Panc1 (cell line): ENCODE data around the gene MAP3K20. TPM values are rescaled to one million over a fixed set of nuclear protein-coding genes. Genes with fewer than 3 reads are reported as not detected.
"Not testable (repeated sequence)": the region's sequence is repeated elsewhere in the genome, so short reads cannot be mapped to it uniquely, and the experiment has no call there.

Experiments used
- ATAC-seq: fragments of 200-7000 bp; cut with Tn5 transposase; 2 replicates; pipeline ENCODE4 v1.9.1; 2020; ENCODE audit warnings: mild to moderate bottlenecking, moderate library complexity
- BruUV-seq: library from RNA; stranded (reverse); fragments of 400-500 nt; replicated peaks from 2 replicates; lab custom pipeline; 2021; lab: Mats Ljungman, UMichigan
- CTCF ChIA-PET: fragments of 300-600 bp; sonication (Branson Sonifier 250); formaldehyde crosslinking; loops from one replicate; lab custom pipeline; 2022; ENCODE audit warnings: antibody characterized with exemption; lab: Charles Lee
- POLR2A ChIA-PET: fragments of 300-600 bp; sonication (Branson Sonifier 250); formaldehyde crosslinking; loops from one replicate; lab custom pipeline; 2022; ENCODE audit warnings: antibody characterized with exemption; lab: Charles Lee
- DNase-seq: peaks from one replicate; pipeline ENCODE4 v3.0.0-alpha.2; 2010; ENCODE audit warnings: low read depth, low spot score
- H3K27ac ChIP-seq: 2 replicates; pipeline ENCODE4 v1.5.1; 2011; ENCODE audit warnings: mild to moderate bottlenecking, low read length, inconsistent platforms
- H3K27me3 ChIP-seq: fragments of 200-500 bp; sonication (Bioruptor generic); 2 replicates; pipeline ENCODE4 v1.6.0; 2014; ENCODE audit warnings: low read length, inconsistent platforms; ENCODE audit not compliant: control insufficient read depth, insufficient read depth
- H3K36me3 ChIP-seq: fragments of 200-500 bp; sonication (Bioruptor generic); 2 replicates; pipeline ENCODE4 v1.5.1; 2014; ENCODE audit warnings: inconsistent platforms, mild to moderate bottlenecking, low read length, moderate library complexity; ENCODE audit not compliant: control insufficient read depth, insufficient read depth
- H3K4me1 ChIP-seq: 2 replicates; pipeline ENCODE4 v1.5.1; 2011; ENCODE audit warnings: inconsistent platforms, mild to moderate bottlenecking, low read length, moderate library complexity; ENCODE audit not compliant: control insufficient read depth, insufficient read depth
- H3K4me3 ChIP-seq, 2 experiments: 2 replicates each; pipeline ENCODE4 v1.5.1; 2011 to 2012; ENCODE audit warnings: low read depth in 2 of 2, low read length in 2 of 2, mild to moderate bottlenecking in 2 of 2, inconsistent platforms in 1 of 2, moderate library complexity in 1 of 2
- H3K9me3 ChIP-seq: fragments of 200-500 bp; sonication (Bioruptor generic); 2 replicates; pipeline ENCODE4 v1.5.1; 2014; ENCODE audit warnings: low read depth, mild to moderate bottlenecking, inconsistent platforms, low read length, moderate library complexity; ENCODE audit not compliant: control insufficient read depth, insufficient read depth
- POLR2AphosphoS5 ChIP-seq: IDR thresholded peaks from 2 replicates; pipeline ENCODE4 v1.6.1; 2012; ENCODE audit warnings: mild to moderate bottlenecking, low read depth, low read length, moderate library complexity
- SIN3A ChIP-seq: IDR thresholded peaks from 2 replicates; pipeline ENCODE4 v1.6.1; 2012; ENCODE audit warnings: low read depth, mild to moderate bottlenecking, low read length, moderate library complexity, borderline replicate concordance; ENCODE audit not compliant: insufficient read depth
- TCF7L2 ChIP-seq: IDR thresholded peaks from 2 replicates; pipeline ENCODE4 v1.6.1; 2011; ENCODE audit warnings: mild to moderate bottlenecking, low read depth, low read length, inconsistent platforms
- in situ Hi-C: cut with HindIII; loops from 2 replicates; pipeline ENCODE4 v1.10.0; 2016; ENCODE audit warnings: low sequenced_read_pairs, low pct_unique_long_range_greater_than_20kb
- intact Hi-C: fragments of 100-400 bp; cut with micrococcal nuclease; formaldehyde crosslinking; loops from one replicate; pipeline ENCODE4 v1.10.0; 2022; ENCODE audit not compliant: unreplicated experiment
- total RNA-seq: library from RNA; stranded (reverse); gene quantifications from one replicate; pipeline ENCODE4 v1.2.1, GENCODE V29; 2021; ENCODE audit not compliant: unreplicated experiment
- TF ChIP-seq, protein P1 (sequence below): fragments of 450-650 bp; IDR thresholded peaks from 2 replicates; pipeline ENCODE4 v1.5.1; 2017; ENCODE audit warnings: mild to moderate bottlenecking
- TF ChIP-seq, protein P2 (sequence below), 2 experiments: IDR thresholded peaks; 2 replicates each; pipeline ENCODE4 v1.6.1; 2011 to 2012; ENCODE audit warnings: low read depth in 2 of 2, control low read depth in 1 of 2, low read length in 1 of 2, mild to moderate bottlenecking in 1 of 2, moderate library complexity in 1 of 2; ENCODE audit not compliant: insufficient read depth in 1 of 2

Gene MAP3K20
- total RNA-seq, 1 experiment from 2014 or later = 121 TPM

DNA sequence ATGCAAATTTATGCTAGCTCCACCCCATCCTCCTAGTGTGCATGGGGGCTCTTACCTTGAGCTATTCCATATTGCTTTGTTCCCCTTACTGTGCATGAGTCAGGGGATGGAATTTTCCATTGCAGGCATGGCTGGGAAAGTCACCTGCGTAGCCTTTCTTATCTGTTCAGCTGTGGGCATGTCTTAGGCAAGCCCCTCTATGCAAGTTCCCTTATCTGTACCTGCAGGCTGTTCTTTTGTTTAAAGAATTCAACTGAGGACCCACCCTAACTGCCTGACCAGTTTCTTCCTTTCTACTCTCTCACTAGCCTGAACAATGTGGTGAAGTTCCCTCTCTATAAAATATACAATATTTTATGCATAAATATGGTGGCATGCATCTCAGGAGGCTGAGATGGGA, 224.8 kb downstream of the MAP3K20 start:
- Histone ChIP-seq H3K27me3 (no peaks in the 10 kb centered on the region), H3K4me3 (no peak overlapping the region), H3K4me1 (no peaks in the 10 kb centered on the region), H3K9me3 (peaks cover 14% of the 10 kb centered on the region; the same call in 1 of the 2 replicates), H3K36me3 (no peaks in the 10 kb centered on the region), H3K27ac (no peak overlapping the region)
- no peak for ATAC-seq
- in situ Hi-C loops = no loop called here
- CTCF ChIA-PET = no interaction called here
- intact Hi-C loops = no loop called here
- BruUV-seq = no TSS peak
- no peak for DNase-seq
- POLR2A ChIA-PET = no interaction called here
- TF ChIP-seq, protein P1, sequence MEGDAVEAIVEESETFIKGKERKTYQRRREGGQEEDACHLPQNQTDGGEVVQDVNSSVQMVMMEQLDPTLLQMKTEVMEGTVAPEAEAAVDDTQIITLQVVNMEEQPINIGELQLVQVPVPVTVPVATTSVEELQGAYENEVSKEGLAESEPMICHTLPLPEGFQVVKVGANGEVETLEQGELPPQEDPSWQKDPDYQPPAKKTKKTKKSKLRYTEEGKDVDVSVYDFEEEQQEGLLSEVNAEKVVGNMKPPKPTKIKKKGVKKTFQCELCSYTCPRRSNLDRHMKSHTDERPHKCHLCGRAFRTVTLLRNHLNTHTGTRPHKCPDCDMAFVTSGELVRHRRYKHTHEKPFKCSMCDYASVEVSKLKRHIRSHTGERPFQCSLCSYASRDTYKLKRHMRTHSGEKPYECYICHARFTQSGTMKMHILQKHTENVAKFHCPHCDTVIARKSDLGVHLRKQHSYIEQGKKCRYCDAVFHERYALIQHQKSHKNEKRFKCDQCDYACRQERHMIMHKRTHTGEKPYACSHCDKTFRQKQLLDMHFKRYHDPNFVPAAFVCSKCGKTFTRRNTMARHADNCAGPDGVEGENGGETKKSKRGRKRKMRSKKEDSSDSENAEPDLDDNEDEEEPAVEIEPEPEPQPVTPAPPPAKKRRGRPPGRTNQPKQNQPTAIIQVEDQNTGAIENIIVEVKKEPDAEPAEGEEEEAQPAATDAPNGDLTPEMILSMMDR = no peak
- no peak for TF ChIP-seq POLR2AphosphoS5
- TF ChIP-seq, protein P2, sequence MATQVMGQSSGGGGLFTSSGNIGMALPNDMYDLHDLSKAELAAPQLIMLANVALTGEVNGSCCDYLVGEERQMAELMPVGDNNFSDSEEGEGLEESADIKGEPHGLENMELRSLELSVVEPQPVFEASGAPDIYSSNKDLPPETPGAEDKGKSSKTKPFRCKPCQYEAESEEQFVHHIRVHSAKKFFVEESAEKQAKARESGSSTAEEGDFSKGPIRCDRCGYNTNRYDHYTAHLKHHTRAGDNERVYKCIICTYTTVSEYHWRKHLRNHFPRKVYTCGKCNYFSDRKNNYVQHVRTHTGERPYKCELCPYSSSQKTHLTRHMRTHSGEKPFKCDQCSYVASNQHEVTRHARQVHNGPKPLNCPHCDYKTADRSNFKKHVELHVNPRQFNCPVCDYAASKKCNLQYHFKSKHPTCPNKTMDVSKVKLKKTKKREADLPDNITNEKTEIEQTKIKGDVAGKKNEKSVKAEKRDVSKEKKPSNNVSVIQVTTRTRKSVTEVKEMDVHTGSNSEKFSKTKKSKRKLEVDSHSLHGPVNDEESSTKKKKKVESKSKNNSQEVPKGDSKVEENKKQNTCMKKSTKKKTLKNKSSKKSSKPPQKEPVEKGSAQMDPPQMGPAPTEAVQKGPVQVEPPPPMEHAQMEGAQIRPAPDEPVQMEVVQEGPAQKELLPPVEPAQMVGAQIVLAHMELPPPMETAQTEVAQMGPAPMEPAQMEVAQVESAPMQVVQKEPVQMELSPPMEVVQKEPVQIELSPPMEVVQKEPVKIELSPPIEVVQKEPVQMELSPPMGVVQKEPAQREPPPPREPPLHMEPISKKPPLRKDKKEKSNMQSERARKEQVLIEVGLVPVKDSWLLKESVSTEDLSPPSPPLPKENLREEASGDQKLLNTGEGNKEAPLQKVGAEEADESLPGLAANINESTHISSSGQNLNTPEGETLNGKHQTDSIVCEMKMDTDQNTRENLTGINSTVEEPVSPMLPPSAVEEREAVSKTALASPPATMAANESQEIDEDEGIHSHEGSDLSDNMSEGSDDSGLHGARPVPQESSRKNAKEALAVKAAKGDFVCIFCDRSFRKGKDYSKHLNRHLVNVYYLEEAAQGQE (IDR thresholded peaks at IDR 0.05; ENCODE audit: insufficient read depth in 1 of 2, low read depth in 2 of 2, low read length in 1 of 2) = no peak
- no peak for TF ChIP-seq TCF7L2
- TF ChIP-seq SIN3A = no peak

DNA sequence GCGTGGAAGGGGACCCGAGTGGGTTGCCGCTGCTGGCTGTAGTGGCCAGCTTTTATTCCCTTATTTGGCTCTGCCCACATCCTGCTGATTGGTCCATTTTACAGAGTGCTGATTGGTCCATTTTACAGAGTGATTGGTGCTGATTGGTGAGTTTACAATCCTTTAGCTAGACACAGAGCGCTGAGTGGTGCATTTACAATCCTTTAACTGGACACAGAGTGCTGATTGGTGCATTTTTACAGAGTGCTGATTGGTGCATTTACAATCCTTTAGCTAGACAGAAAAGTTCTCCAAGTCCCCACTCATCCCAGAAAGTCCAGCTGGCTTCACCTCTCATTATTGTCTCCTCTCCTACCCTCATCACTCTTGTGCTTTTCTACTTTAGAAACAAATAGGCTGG, 225.9 kb downstream of the MAP3K20 start:
- DNase-seq, intact Hi-C loops, H3K27me3 ChIP-seq, H3K36me3 ChIP-seq, POLR2A ChIA-PET, CTCF ChIA-PET, in situ Hi-C loops, H3K4me3 ChIP-seq, H3K27ac ChIP-seq, ATAC-seq, H3K4me1 ChIP-seq, BruUV-seq: not testable (repeated sequence)
- H3K9me3 ChIP-seq = peaks cover 14% of the 10 kb centered on the region; the same call in 1 of the 2 replicates

DNA sequence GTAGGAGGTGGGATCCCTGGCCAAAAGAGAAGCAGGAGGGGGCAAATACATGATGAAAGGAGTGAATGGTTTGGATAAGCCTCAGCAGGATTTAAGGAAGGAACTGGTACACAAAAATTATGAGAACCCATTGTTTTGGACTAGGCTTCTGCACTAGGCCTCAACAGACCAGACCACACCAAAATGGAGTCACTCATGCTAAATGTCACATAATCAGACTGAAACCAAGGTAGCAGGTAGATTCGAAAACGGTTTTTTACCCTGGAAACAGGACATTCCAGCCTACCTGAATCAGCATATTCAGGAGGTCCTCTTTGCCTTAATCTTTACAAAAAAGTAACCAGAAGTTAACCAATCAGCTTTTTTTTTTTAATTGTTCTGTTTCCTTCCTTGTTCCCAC, 229.7 kb downstream of the MAP3K20 start:
- ChIA-PET CTCF (interaction anchor here (0.5 kb wide), 1 partner anchor 171 kb away, joined by 3 read pairs; no protein-coding TSS in a partner anchor), POLR2A (no interaction called here)
- Histone ChIP-seq H3K9me3 (no peaks in the 10 kb centered on the region), H3K4me3 (no peak overlapping the region), H3K36me3 (no peaks in the 10 kb centered on the region), H3K4me1 (no peaks in the 10 kb centered on the region; the same call in 1 of the 2 replicates), H3K27me3 (no peaks in the 10 kb centered on the region), H3K27ac (no peak overlapping the region)
- DNase-seq (no peak), ATAC-seq (no peak)
- intact Hi-C loops = no loop called here
- TF ChIP-seq SIN3A (no peak), TCF7L2 (no peak), POLR2AphosphoS5 (no peak)
- TF ChIP-seq, protein P2 (IDR thresholded peaks at IDR 0.05; ENCODE audit: insufficient read depth in 1 of 2, low read depth in 2 of 2, low read length in 1 of 2) = no peak
- TF ChIP-seq, protein P1 = no peak
- in situ Hi-C loops = no loop called here
- no TSS peak for BruUV-seq
